ENCODE results near the gene ANAPC16.
"Not testable (repeated sequence)": the region's sequence is repeated elsewhere in the genome, so short reads cannot be mapped to it uniquely, and the experiment has no call there.

Gene ANAPC16

GRCh38 chr10:72215611-72216549, at the start of gene ANAPC16, which contains the start of gene ASCC1:
Gene ANAPC16 (plus strand): TSS chr10:72216012. CDS start chr10:72223915, 7,903 bp downstream.
Gene ASCC1 (minus strand): TSS chr10:72216276. CDS start chr10:72213298, 2,978 bp downstream.
- peak; percentile 98 for DNase-seq (ENCODE audit: low spot score)

- no peak for DNase-seq (ENCODE audit: low spot score)
Measured at GRCh38 chr10:72167118-72167517, 48.7 kb upstream of the ANAPC16 start.

- no peak for DNase-seq (ENCODE audit: low spot score)
Measured at GRCh38 chr10:72170263-72170662, 45.5 kb upstream of the ANAPC16 start.

- DNase-seq (ENCODE audit: low spot score): no peak
Measured at GRCh38 chr10:72170733-72171132, 45.1 kb upstream of the ANAPC16 start.

- DNase-seq (ENCODE audit: low spot score): no peak
Measured at GRCh38 chr10:72171175-72171630, 44.6 kb upstream of the ANAPC16 start.

GRCh38 chr10:72173262-72173618, 42.6 kb upstream of the ANAPC16 start:
- DNase-seq (ENCODE audit: low spot score): no peak

- DNase-seq (ENCODE audit: low spot score): no peak
Measured at GRCh38 chr10:72173619-72174296, 42.1 kb upstream of the ANAPC16 start.

GRCh38 chr10:72174297-72174662, 41.5 kb upstream of the ANAPC16 start:
- DNase-seq (ENCODE audit: low spot score): no peak

- no peak for DNase-seq (ENCODE audit: low spot score)
Measured at GRCh38 chr10:72175149-72175548, 40.7 kb upstream of the ANAPC16 start.

GRCh38 chr10:72176701-72177100, 39.1 kb upstream of the ANAPC16 start:
- no peak for DNase-seq (ENCODE audit: low spot score)

GRCh38 chr10:72177454-72177853, 38.4 kb upstream of the ANAPC16 start:
- DNase-seq (ENCODE audit: low spot score): no peak

GRCh38 chr10:72184156-72184555, 31.7 kb upstream of the ANAPC16 start:
- no peak for DNase-seq (ENCODE audit: low spot score)

- no peak for DNase-seq (ENCODE audit: low spot score)
Measured at GRCh38 chr10:72186258-72186981, 29.4 kb upstream of the ANAPC16 start.

- DNase-seq (ENCODE audit: low spot score): no peak
Measured at GRCh38 chr10:72186982-72187330, 28.9 kb upstream of the ANAPC16 start.

- DNase-seq (ENCODE audit: low spot score): no peak
Measured at GRCh38 chr10:72194949-72195348, 20.9 kb upstream of the ANAPC16 start.

- no peak for DNase-seq (ENCODE audit: low spot score)
Measured at GRCh38 chr10:72200883-72201282, 14.9 kb upstream of the ANAPC16 start.

- no peak for DNase-seq (ENCODE audit: low spot score)
Measured at GRCh38 chr10:72201293-72201692, 14.5 kb upstream of the ANAPC16 start.

- no peak for DNase-seq (ENCODE audit: low spot score)
Measured at GRCh38 chr10:72204296-72204695, 11.5 kb upstream of the ANAPC16 start.

- DNase-seq (ENCODE audit: low spot score): no peak
Measured at GRCh38 chr10:72204724-72205123, 11.1 kb upstream of the ANAPC16 start.

GRCh38 chr10:72206511-72207229, 9.1 kb upstream of the ANAPC16 start:
- no peak for DNase-seq (ENCODE audit: low spot score)

- DNase-seq (ENCODE audit: low spot score): not testable (repeated sequence)
Measured at GRCh38 chr10:72208526-72208925, 7.3 kb upstream of the ANAPC16 start.

- not testable (repeated sequence) for DNase-seq (ENCODE audit: low spot score)
Measured at GRCh38 chr10:72211381-72211780, 4.4 kb upstream of the ANAPC16 start.
